Measurements from ENCODE around the gene ZSCAN32. TPM values are rescaled to one million over a fixed set of nuclear protein-coding genes. Genes with fewer than 3 reads are reported as not detected.

ZSCAN32 gene
- total RNA-seq, 6 experiments from 2014 or later = 5.0 to 7.5 (median 5.6) TPM

- Histone ChIP-seq H3K9me3 (peaks cover 0 to 18% (median 17%) of the 10 kb centered on the region in 4 donors), H3K4me1 (no peaks in the 10 kb centered on the region), H3K36me3 (peaks cover 0 to 47% (median 14%) of the 10 kb centered on the region in 4 donors), H3K27ac (no peak overlapping the region), H3K4me3 (no peak overlapping the region), H3K27me3 (no peaks in the 10 kb centered on the region)
- DNase-seq (no peak), ATAC-seq (no peak)
- intact Hi-C loops (cut with DNase I) = loop anchor here in 1 of 2 donors (10.0 kb wide), 1 partner anchor 84 kb away; the partner anchor contains the start of genes TIGD7 and ZNF75A
- 99% methylated on average over 6 of the region's 6 CpGs for WGBS (ENCODE audit: insufficient coverage, low coverage, low lambda C conversion rate, missing lambda C conversion rate)
- TF ChIP-seq CTCF (IDR thresholded peaks at IDR 0.05) (no peak), POLR2A (IDR thresholded peaks at IDR 0.05) (no peak)
Measured at GRCh38 chr16:3388325-3388724, 12.5 kb downstream of the ZSCAN32 start.

GRCh38 chr16:3383045-3383448 is 17.8 kb downstream of the ZSCAN32 start:
- peaks cover 0 to 60% (median 41%) of the 10 kb centered on the region in 4 donors for H3K9me3 ChIP-seq
- TF ChIP-seq POLR2A (IDR thresholded peaks at IDR 0.05) (no peak), CTCF (IDR thresholded peaks at IDR 0.05) (no peak)
- DNase-seq = no peak
- no peak for ATAC-seq
- H3K4me1 ChIP-seq = no peaks in the 10 kb centered on the region
- peaks cover 0 to 25% (median 14%) of the 10 kb centered on the region in 4 donors for H3K36me3 ChIP-seq
- intact Hi-C loops (cut with DNase I) = loop anchor here in 1 of 2 donors (10.0 kb wide), 1 partner anchor 78 kb away; the partner anchor contains the start of genes TIGD7 and ZNF75A
- no peak overlapping the region for H3K4me3 ChIP-seq
- no peak overlapping the region for H3K27ac ChIP-seq
- H3K27me3 ChIP-seq = no peaks in the 10 kb centered on the region
- 96% methylated on average over 7 of the region's 10 CpGs for WGBS (ENCODE audit: insufficient coverage, low coverage, low lambda C conversion rate, missing lambda C conversion rate)

GRCh38 chr16:3377917-3378316 is 22.9 kb downstream of the ZSCAN32 start:
- no peaks in the 10 kb centered on the region for H3K27me3 ChIP-seq
- H3K9me3 ChIP-seq = peaks cover 0 to 46% (median 23%) of the 10 kb centered on the region in 4 donors
- peaks cover 0 to 6% (median 3%) of the 10 kb centered on the region in 4 donors for H3K36me3 ChIP-seq
- no peaks in the 10 kb centered on the region for H3K4me1 ChIP-seq
- no peak overlapping the region for H3K27ac ChIP-seq
- DNase-seq (no peak), ATAC-seq (no peak)
- no peak for TF ChIP-seq POLR2A (IDR thresholded peaks at IDR 0.05)
- TF ChIP-seq CTCF (IDR thresholded peaks at IDR 0.05) = no peak
- no peak overlapping the region for H3K4me3 ChIP-seq
- intact Hi-C loops (cut with DNase I) = no loop called here

GRCh38 chr16:3375680-3376079 is 25.1 kb downstream of the ZSCAN32 start:
- TF ChIP-seq CTCF (IDR thresholded peaks at IDR 0.05) (no peak), POLR2A (IDR thresholded peaks at IDR 0.05) (no peak)
- H3K9me3 ChIP-seq = peaks cover 0 to 25% (median 7%) of the 10 kb centered on the region in 4 donors
- H3K4me1 ChIP-seq = no peaks in the 10 kb centered on the region
- ATAC-seq (no peak), DNase-seq (no peak)
- intact Hi-C loops (cut with DNase I) = no loop called here
- no peak overlapping the region for H3K4me3 ChIP-seq
- 95% methylated on average over 5 of the region's 5 CpGs for WGBS (ENCODE audit: insufficient coverage, low coverage, low lambda C conversion rate, missing lambda C conversion rate)
- H3K36me3 ChIP-seq = no peaks in the 10 kb centered on the region
- no peaks in the 10 kb centered on the region for H3K27me3 ChIP-seq
- no peak overlapping the region for H3K27ac ChIP-seq

- H3K4me3 ChIP-seq = no peak overlapping the region
- DNase-seq (no peak), ATAC-seq (no peak)
- H3K27me3 ChIP-seq = no peaks in the 10 kb centered on the region
- H3K36me3 ChIP-seq = no peaks in the 10 kb centered on the region
- 82% methylated on average over 9 of the region's 11 CpGs for whole genome bisulfite sequencing (ENCODE audit: insufficient coverage, low coverage, low lambda C conversion rate, missing lambda C conversion rate)
- peaks cover 0 to 3% (median 0%) of the 10 kb centered on the region in 4 donors for H3K9me3 ChIP-seq
- TF ChIP-seq POLR2A (IDR thresholded peaks at IDR 0.05) (no peak), CTCF (IDR thresholded peaks at IDR 0.05) (no peak)
- intact Hi-C loops (cut with DNase I) = no loop called here
- H3K27ac ChIP-seq = no peak overlapping the region
- no peaks in the 10 kb centered on the region for H3K4me1 ChIP-seq
Measured at GRCh38 chr16:3369073-3369472, 31.7 kb downstream of the ZSCAN32 start.
